CD4-positive, alpha-beta memory T cell (primary cell): Measurements from ENCODE around the gene RANGAP1. TPM values are rescaled to one million over a fixed set of nuclear protein-coding genes. Genes with fewer than 3 reads are reported as not detected.

ENCODE experiments used
- CTCF ChIA-PET: fragments of 350-600 bp; sonication (Branson Sonifier 250); formaldehyde crosslinking; loops from one replicate; lab custom pipeline; 2021; ENCODE audit warnings: inconsistent platforms; ENCODE audit not compliant: partially characterized antibody; lab: Charles Lee
- POLR2A ChIA-PET: fragments of 350-600 bp; sonication (Branson Sonifier 250); formaldehyde crosslinking; loops from one replicate; lab custom pipeline; 2021; ENCODE audit not compliant: partially characterized antibody; lab: Charles Lee
- DNase-seq, 5 donors: peaks; one replicate each; pipeline versions ENCODE4 v3.0.0 to v3.0.0-alpha.2; 2020 to 2022; ENCODE audit warnings: mixed read lengths in 1 of 5
- H3K27ac ChIP-seq: one replicate; pipeline ENCODE4 v1.7.0; 2013; ENCODE audit warnings: low read depth, low read length
- H3K27me3 ChIP-seq: 2 replicates; pipeline ENCODE4 v1.7.0; 2013; ENCODE audit warnings: mild to moderate bottlenecking, low read length, moderate library complexity; ENCODE audit not compliant: insufficient read depth
- H3K36me3 ChIP-seq: 2 replicates; pipeline ENCODE4 v1.7.0; 2013; ENCODE audit warnings: mild to moderate bottlenecking, low read length, moderate library complexity; ENCODE audit not compliant: insufficient read depth
- H3K4me1 ChIP-seq: 2 replicates; pipeline ENCODE4 v1.7.0; 2013; ENCODE audit warnings: mild to moderate bottlenecking, low read length, moderate library complexity; ENCODE audit not compliant: insufficient read depth
- H3K4me3 ChIP-seq, 2 donors: one replicate each; pipeline ENCODE4 v1.7.0; 2013; ENCODE audit warnings: low read length in 2 of 2, mild to moderate bottlenecking in 1 of 2
- H3K9me3 ChIP-seq, 2 donors: one replicate each; pipeline ENCODE4 v1.7.0; 2013; ENCODE audit warnings: low read length in 2 of 2, control low read depth in 1 of 2; ENCODE audit not compliant: control insufficient read depth in 1 of 2
- H3K27ac Mint-ChIP-seq, 7 donors: one replicate each; pipeline ENCODE4 v1.8.0; 2020 to 2021; ENCODE audit warnings: mixed read lengths in 7 of 7, mild to moderate bottlenecking in 6 of 7, inconsistent platforms in 3 of 7, moderate library complexity in 3 of 7
- H3K27me3 Mint-ChIP-seq, 2 donors: one replicate each; pipeline ENCODE4 v1.8.0; 2020 to 2021; ENCODE audit warnings: mixed read lengths in 2 of 2
- H3K36me3 Mint-ChIP-seq, 2 donors: one replicate each; pipeline ENCODE4 v1.8.0; 2020 to 2021; ENCODE audit warnings: mixed read lengths in 2 of 2, inconsistent platforms in 1 of 2, mild to moderate bottlenecking in 1 of 2
- H3K4me1 Mint-ChIP-seq, 4 donors: one replicate each; pipeline ENCODE4 v1.8.0; 2020 to 2021; ENCODE audit warnings: mixed read lengths in 4 of 4, mild to moderate bottlenecking in 1 of 4
- H3K4me3 Mint-ChIP-seq, 8 donors: one replicate each; pipeline ENCODE4 v1.8.0; 2020 to 2021; ENCODE audit warnings: mixed read lengths in 8 of 8, mild to moderate bottlenecking in 7 of 8, moderate library complexity in 6 of 8, inconsistent platforms in 3 of 8
- H3K9me3 Mint-ChIP-seq, 8 donors: one replicate each; pipeline ENCODE4 v1.8.0; 2020 to 2021; ENCODE audit warnings: mixed read lengths in 8 of 8, mild to moderate bottlenecking in 5 of 8, inconsistent platforms in 3 of 8, moderate library complexity in 1 of 8
- intact Hi-C: fragments of 100-400 bp; cut with micrococcal nuclease; formaldehyde crosslinking; loops from one replicate; pipeline ENCODE4 v1.15.1; 2023
- polyA plus RNA-seq, 2 donors: library from polyadenylated mRNA; unstranded; fragments of 300-500 nt; fragmentation: Illumina TruSeq; gene quantifications; one replicate each; pipeline ENCODE4 v1.2.3, GENCODE V29; 2021
- total RNA-seq, 2 experiments: library from RNA; stranded (reverse); gene quantifications; one replicate each; pipeline ENCODE4 v1.2.3, GENCODE V29; 2021

RANGAP1 gene
- total and polyA plus RNA-seq, 4 experiments from 2014 or later: 12.7 to 74.7 (median 50.7) TPM

GRCh38 chr22:41240377-41241132 lies 45.4 kb downstream of the RANGAP1 start, which contains the start of gene CHADL:
Gene CHADL (minus strand): TSS chr22:41240931. CDS start chr22:41240881, 50 bp downstream.
- H3K4me1 ChIP-seq: peaks cover 13% of the 10 kb centered on the region
- POLR2A ChIA-PET: no interaction called here
- peaks cover 4 to 14% (median 6%) of the 10 kb centered on the region in 4 donors for H3K4me1 Mint-ChIP-seq
- no peaks in the 10 kb centered on the region for H3K36me3 ChIP-seq
- no peaks in the 10 kb centered on the region for H3K27me3 Mint-ChIP-seq
- peak within 1 kb of the TSS in 2 of 8 donors; percentile 33 to 46 for H3K4me3 Mint-ChIP-seq
- CTCF ChIA-PET: interaction anchor here (5.3 kb wide), 1 partner anchor 318 kb away, joined by 133 read pairs; no protein-coding TSS in a partner anchor
- H3K9me3 Mint-ChIP-seq: no peaks in the 10 kb centered on the region
- H3K4me3 ChIP-seq: no peak within 1 kb of the TSS
- peaks cover 0 to 11% of the 10 kb centered on the region in 2 donors for H3K36me3 Mint-ChIP-seq
- H3K27ac ChIP-seq: no peak within 1 kb of the TSS
- intact Hi-C loops: no loop called here
- H3K9me3 ChIP-seq: no peaks in the 10 kb centered on the region
- H3K27me3 ChIP-seq: no peaks in the 10 kb centered on the region
- H3K27ac Mint-ChIP-seq: peak within 1 kb of the TSS in 3 of 7 donors; percentile 32 to 83 (median 80)
- no peak for DNase-seq

DNA sequence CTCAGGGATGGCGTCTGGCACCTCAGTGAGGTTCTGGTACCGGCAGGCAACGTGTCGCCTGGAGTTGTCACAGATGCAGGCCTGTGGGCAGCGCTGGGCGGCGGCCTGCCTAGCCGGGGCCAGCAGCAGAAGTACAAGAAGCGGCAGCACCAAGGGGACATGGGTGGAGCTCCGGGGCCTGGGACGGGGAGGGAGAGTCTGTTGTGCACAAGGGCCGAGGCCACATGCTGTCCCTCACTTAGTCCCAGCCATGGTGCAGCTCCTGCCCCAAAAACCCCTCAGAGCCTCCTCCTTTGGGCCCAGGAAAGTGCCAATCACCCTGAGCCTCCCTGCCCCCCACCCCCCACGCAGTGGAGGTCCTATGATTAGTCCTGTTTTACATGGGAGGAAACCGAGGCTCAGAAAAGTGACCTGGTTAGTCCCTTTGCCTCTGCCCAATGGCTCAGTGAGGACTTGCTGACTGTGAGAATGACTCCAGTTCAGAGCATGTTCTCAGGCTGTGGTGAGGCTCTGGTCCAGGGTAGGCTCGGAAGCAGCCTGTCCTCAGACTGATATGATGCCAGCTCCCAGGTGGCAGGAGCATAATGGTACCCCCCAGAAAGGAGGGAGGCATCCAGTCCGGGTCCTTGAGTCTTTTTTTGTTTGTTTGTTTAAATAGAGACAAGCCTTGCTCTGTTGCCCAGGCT lies 46.4 kb downstream of the RANGAP1 start:
- no peaks in the 10 kb centered on the region for H3K27me3 Mint-ChIP-seq
- H3K9me3 ChIP-seq: no peaks in the 10 kb centered on the region
- peaks cover 13% of the 10 kb centered on the region for H3K4me1 ChIP-seq
- no peaks in the 10 kb centered on the region for H3K27me3 ChIP-seq
- H3K27ac Mint-ChIP-seq: peak overlapping the region in 1 of 7 donors; percentile 80
- no peaks in the 10 kb centered on the region for H3K36me3 ChIP-seq
- H3K4me1 Mint-ChIP-seq: peaks cover 4 to 14% (median 6%) of the 10 kb centered on the region in 4 donors
- H3K27ac ChIP-seq: no peak overlapping the region
- peak overlapping the region in 1 of 8 donors; percentile 70 for H3K4me3 Mint-ChIP-seq
- no peaks in the 10 kb centered on the region for H3K9me3 Mint-ChIP-seq
- ChIA-PET POLR2A (interaction anchor here (1.1 kb wide), 1 partner anchor 47 kb away, joined by 3 read pairs; the partner anchor contains the start of gene RANGAP1), CTCF (interaction anchor here (5.3 kb wide), 1 partner anchor 317 kb away, joined by 133 read pairs; no protein-coding TSS in a partner anchor)
- intact Hi-C loops: loop anchor here (5.0 kb wide), 1 partner anchor 63 kb away; the partner anchor contains the start of gene ZC3H7B
- no peak overlapping the region for H3K4me3 ChIP-seq
- peaks cover 0 to 4% of the 10 kb centered on the region in 2 donors for H3K36me3 Mint-ChIP-seq
- DNase-seq: no peak

DNA sequence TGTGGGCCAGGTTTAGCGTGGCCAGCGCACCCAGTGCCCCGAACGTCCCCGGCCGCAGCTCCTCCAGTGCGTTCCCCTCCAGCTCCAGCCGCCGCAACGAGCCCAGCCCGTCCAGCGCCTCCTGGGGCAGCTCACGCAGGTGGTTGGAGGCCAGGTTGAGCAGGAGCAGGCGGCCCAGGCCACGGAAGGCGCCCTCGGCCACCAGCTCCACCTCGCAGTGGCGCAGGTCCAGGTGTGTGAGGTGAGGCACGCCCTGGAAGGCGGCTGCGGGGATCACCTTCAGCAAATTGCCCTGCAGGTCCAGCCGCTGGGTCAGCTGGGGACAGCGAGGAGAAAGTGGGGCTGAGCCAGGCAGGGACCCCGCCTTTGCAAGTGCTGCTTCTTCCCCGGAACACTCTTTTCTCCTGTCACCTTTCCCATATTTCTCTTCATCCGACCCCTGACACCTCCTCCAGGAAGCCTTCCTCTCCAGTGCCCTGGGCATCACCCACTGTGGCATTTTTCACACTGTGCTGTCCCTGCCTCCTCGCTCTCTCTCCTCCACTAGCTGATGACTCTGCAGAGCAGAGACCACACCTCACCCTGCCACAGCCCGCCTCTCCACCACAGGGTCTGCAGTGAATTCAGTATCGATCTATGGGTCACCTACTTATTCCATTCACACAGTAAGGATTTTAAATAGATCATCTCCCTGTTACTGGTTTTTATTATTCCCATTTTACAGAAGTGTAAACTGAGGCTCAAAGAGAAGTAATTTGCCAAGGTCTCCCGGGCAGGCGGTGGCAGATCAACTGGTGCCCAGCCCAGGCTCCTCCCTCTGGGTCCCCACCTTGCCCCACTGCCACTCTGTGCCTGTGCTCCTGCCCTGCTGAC lies 47.2 kb downstream of the RANGAP1 start:
- H3K4me3 ChIP-seq: no peak overlapping the region
- H3K4me1 ChIP-seq: peaks cover 13% of the 10 kb centered on the region
- no peak overlapping the region for H3K27ac ChIP-seq
- H3K4me1 Mint-ChIP-seq: peaks cover 4 to 14% (median 6%) of the 10 kb centered on the region in 4 donors
- H3K27me3 ChIP-seq: no peaks in the 10 kb centered on the region
- intact Hi-C loops: loop anchor here (5.0 kb wide), 1 partner anchor 63 kb away; the partner anchor contains the start of gene ZC3H7B
- H3K27ac Mint-ChIP-seq: peak overlapping the region; percentile 37 to 87 (median 80)
- peak overlapping the region; percentile 52 to 85 (median 78) for H3K4me3 Mint-ChIP-seq
- CTCF ChIA-PET: interaction anchor here (1.2 to 5.3 kb wide), 12 partner anchors 12 to 556 kb away, joined by 3 to 133 read pairs (median 5); partner anchors contain the start of gene RANGAP1
- no peaks in the 10 kb centered on the region for H3K9me3 Mint-ChIP-seq
- peaks cover 0 to 3% of the 10 kb centered on the region in 2 donors for H3K36me3 Mint-ChIP-seq
- H3K9me3 ChIP-seq: no peaks in the 10 kb centered on the region
- POLR2A ChIA-PET: interaction anchor here (0.5 to 2.6 kb wide), 11 partner anchors 11 to 382 kb away, joined by 3 to 25 read pairs (median 7); partner anchors contain the start of genes PHF5A, RANGAP1, RBX1 and ST13
- no peaks in the 10 kb centered on the region for H3K27me3 Mint-ChIP-seq
- peak in 1 of 5 donors; percentile 26 for DNase-seq
- no peaks in the 10 kb centered on the region for H3K36me3 ChIP-seq

DNA sequence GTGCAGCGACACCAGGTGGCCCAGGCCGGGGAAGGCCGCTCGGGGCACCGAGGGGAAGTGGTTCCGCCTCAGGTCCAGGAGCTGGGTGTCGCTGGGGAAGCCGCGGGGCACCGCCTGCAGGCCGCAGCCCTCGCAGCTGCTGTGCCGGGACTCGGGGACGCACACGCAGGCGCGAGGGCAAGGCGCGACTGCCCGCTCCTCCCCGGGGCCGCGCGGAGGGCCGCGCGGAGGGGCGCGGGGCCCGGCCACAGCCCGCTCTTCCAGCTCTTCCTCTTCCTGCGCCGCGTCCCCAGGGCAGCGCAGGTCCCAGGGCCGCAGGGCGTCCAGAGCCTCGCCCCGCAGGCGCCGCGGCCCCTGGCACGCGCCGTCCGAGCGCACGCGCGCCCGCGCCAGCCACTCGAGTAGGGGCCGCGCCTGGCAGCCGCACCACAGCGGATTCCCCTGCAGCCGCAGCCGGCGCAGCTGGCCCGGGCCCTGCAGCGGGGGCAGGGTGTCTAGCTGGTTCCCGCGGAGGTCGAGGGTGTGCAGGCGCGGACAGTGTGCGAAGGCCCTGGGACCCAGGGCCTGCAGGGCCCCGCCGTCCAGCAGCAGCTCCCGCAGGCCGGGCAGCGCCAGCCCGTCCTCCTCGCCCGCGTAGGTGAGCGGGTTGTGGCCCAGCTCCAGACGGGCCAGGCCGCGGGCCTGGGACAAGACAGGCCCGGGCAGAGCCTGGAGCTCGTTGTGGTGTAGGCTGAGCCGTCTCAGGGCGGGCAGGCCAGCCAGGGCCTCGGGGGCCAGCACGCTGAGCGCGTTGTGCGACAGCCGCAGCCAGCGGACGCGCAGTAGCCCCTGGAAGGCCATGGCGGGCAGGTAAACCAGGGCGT lies 48.0 kb downstream of the RANGAP1 start:
- Mint-ChIP-seq H3K36me3 (no peaks in the 10 kb centered on the region), H3K9me3 (no peaks in the 10 kb centered on the region), H3K27ac (peak overlapping the region in 1 of 7 donors; percentile 70), H3K27me3 (no peaks in the 10 kb centered on the region), H3K4me1 (peaks cover 4 to 14% (median 6%) of the 10 kb centered on the region in 4 donors), H3K4me3 (peak overlapping the region in 6 of 8 donors; percentile 15 to 82 (median 67))
- intact Hi-C loops: loop anchor here (1.0 to 5.0 kb wide), 2 partner anchors 64 to 316 kb away; partner anchors contain the start of gene ZC3H7B
- H3K27ac ChIP-seq: no peak overlapping the region
- H3K9me3 ChIP-seq: no peaks in the 10 kb centered on the region
- H3K4me3 ChIP-seq: peak overlapping the region in 1 of 2 donors; percentile 12
- H3K27me3 ChIP-seq: no peaks in the 10 kb centered on the region
- CTCF ChIA-PET: interaction anchor here (0.6 to 5.3 kb wide), 41 partner anchors 10 to 555 kb away, joined by 3 to 133 read pairs (median 4); partner anchors contain the start of genes RANGAP1, TEF and ZC3H7B
- no peaks in the 10 kb centered on the region for H3K36me3 ChIP-seq
- peaks cover 13% of the 10 kb centered on the region for H3K4me1 ChIP-seq
- peak; percentile 81 to 84 (median 82) for DNase-seq
- POLR2A ChIA-PET: interaction anchor here (0.5 to 2.6 kb wide), 21 partner anchors 10 to 381 kb away, joined by 3 to 25 read pairs (median 5); partner anchors contain the start of genes ACO2, PHF5A, PMM1 and RANGAP1

DNA sequence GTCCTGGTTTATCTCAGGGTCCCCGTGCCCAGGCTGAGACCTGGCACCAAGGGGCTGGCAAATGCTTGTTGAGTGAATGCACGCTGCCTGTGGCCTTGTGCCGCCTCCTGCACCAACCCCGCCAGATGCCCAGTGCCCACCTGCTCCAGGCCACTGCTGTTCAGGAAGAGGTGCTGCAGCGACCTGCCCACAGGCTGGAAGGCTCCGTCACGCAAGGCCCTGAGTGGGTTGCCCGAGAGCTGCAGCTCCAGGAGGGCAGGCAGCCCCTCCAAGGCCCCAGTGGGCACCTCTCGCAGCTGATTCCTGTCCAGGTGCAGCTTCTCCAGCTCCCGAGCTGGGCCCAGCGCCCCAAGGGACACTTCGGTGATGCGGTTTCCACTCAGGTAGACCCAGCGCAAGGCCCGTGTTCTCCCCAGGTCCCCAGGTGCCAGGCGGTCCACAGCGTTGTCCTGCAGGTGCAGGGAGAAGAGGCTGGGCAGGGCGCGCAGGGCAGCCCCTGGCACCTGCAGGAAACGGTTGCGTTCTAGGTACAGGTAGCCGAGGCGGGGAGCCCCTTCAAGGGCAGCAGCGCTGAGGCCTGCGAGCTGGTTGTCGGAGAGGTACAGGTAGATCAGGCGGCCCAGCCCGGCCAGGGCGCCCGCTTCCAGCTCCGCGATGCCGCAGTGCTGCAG lies 48.8 kb downstream of the RANGAP1 start:
- Histone ChIP-seq H3K27me3 (no peaks in the 10 kb centered on the region), H3K4me1 (peaks cover 13% of the 10 kb centered on the region), H3K36me3 (no peaks in the 10 kb centered on the region), H3K9me3 (no peaks in the 10 kb centered on the region), H3K4me3 (peak overlapping the region; percentile 12 to 23), H3K27ac (peak overlapping the region; percentile 9)
- peak in 1 of 5 donors; percentile 38 for DNase-seq
- H3K9me3 Mint-ChIP-seq: no peaks in the 10 kb centered on the region
- peak overlapping the region; percentile 15 to 82 (median 64) for H3K4me3 Mint-ChIP-seq
- no peaks in the 10 kb centered on the region for H3K27me3 Mint-ChIP-seq
- CTCF ChIA-PET: interaction anchor here (0.6 to 5.3 kb wide), 42 partner anchors 10 to 554 kb away, joined by 3 to 133 read pairs (median 4); partner anchors contain the start of genes RANGAP1, TEF and ZC3H7B
- H3K4me1 Mint-ChIP-seq: peaks cover 4 to 14% (median 6%) of the 10 kb centered on the region in 4 donors
- peak overlapping the region in 2 of 7 donors; percentile 57 to 70 for H3K27ac Mint-ChIP-seq
- POLR2A ChIA-PET: interaction anchor here (0.7 to 2.6 kb wide), 20 partner anchors 10 to 380 kb away, joined by 3 to 25 read pairs (median 5); partner anchors contain the start of genes ACO2, PHF5A, PMM1 and RANGAP1
- intact Hi-C loops: loop anchor here (1.0 to 5.0 kb wide), 2 partner anchors 65 to 315 kb away; partner anchors contain the start of gene ZC3H7B
- no peaks in the 10 kb centered on the region for H3K36me3 Mint-ChIP-seq
